Measurements from ENCODE around the gene ZDHHC6. TPM values are rescaled to one million over a fixed set of nuclear protein-coding genes. Genes with fewer than 3 reads are reported as not detected.

ZDHHC6 gene
- polyA plus RNA-seq, 2 of the 4 experiments (the other 2 are of a cell fraction), result 37.2 to 57.0 TPM

DNA sequence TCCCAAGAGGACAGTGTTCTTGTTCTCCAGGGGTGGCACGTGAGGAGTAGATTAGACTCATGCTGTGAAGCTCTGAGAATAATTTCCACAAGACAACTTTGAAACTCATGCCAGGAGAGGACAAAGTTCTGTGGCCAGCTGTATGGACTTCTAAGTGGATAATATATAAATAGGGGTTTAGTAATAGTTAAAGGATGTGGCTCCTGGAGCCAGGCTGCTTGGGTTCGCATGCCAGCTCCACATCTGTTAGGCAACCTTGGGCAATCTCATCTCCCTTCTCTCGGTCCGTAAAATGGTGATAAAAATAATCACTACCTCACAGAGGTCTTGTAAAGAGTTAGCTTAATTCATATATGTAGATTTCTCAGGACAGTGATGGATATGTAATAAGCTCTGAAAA is 37.0 kb downstream of the ZDHHC6 start (continued):
- TF ChIP-seq FOSL2 (IDR thresholded peaks at IDR 0.05) (no peak), FOSL2 (CRISPR knock-in tag; IDR thresholded peaks at IDR 0.05) (no peak), ZFP36 (IDR thresholded peaks at IDR 0.05; ENCODE audit: borderline replicate concordance, partially characterized antibody) (no peak), CBX2 (IDR thresholded peaks at IDR 0.05; ENCODE audit: borderline replicate concordance, low read depth) (no peak), PBX3 (IDR thresholded peaks at IDR 0.05) (no peak), TFCP2L1 (CRISPR knock-in tag; IDR thresholded peaks at IDR 0.05) (no peak)
- TF ChIP-seq, protein P1, sequence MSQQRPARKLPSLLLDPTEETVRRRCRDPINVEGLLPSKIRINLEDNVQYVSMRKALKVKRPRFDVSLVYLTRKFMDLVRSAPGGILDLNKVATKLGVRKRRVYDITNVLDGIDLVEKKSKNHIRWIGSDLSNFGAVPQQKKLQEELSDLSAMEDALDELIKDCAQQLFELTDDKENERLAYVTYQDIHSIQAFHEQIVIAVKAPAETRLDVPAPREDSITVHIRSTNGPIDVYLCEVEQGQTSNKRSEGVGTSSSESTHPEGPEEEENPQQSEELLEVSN (IDR thresholded peaks at IDR 0.05; ENCODE audit: borderline replicate concordance, low read depth), result no peak

GRCh38 chr10:112409299-112409698 is 37.4 kb downstream of the ZDHHC6 start:
- no peak for TF ChIP-seq RFX5 (IDR thresholded peaks at IDR 0.05)
- no peak for TF ChIP-seq GATA3 (IDR thresholded peaks at IDR 0.05; ENCODE audit: borderline replicate concordance)
- no peak for TF ChIP-seq CEBPB (IDR thresholded peaks at IDR 0.05)
- no peak for TF ChIP-seq USF2 (IDR thresholded peaks at IDR 0.05)
- no peak for TF ChIP-seq TFCP2L1 (CRISPR knock-in tag; IDR thresholded peaks at IDR 0.05)
- no peak for TF ChIP-seq SREBF2 (IDR thresholded peaks at IDR 0.05)
- no peak for TF ChIP-seq MYC (IDR thresholded peaks at IDR 0.05; ENCODE audit: borderline replicate concordance, low read length)
- no peak for TF ChIP-seq MAZ (IDR thresholded peaks at IDR 0.05; ENCODE audit: borderline replicate concordance, low read depth, low read length)
- TF ChIP-seq HOXB13 (CRISPR knock-in tag; IDR thresholded peaks at IDR 0.05; ENCODE audit: low read depth), result no peak
- TF ChIP-seq PHF8 (IDR thresholded peaks at IDR 0.05; ENCODE audit: borderline replicate concordance, low read depth), result no peak
- TF ChIP-seq EP300 (IDR thresholded peaks at IDR 0.05), result no peak
- TF ChIP-seq FOXS1 (CRISPR knock-in tag; IDR thresholded peaks at IDR 0.05), result no peak
- no peak for TF ChIP-seq ELK1 (IDR thresholded peaks at IDR 0.05; ENCODE audit: low read depth, low read length)
- no peak for TF ChIP-seq JUN (IDR thresholded peaks at IDR 0.05)
- TF ChIP-seq JUNB (IDR thresholded peaks at IDR 0.05), result no peak
- TF ChIP-seq FOSB (CRISPR knock-in tag; IDR thresholded peaks at IDR 0.05), result no peak
- TF ChIP-seq KDM5A (IDR thresholded peaks at IDR 0.05), result no peak
- TF ChIP-seq ATOH8 (CRISPR knock-in tag; IDR thresholded peaks at IDR 0.05; ENCODE audit: low read depth), result no peak
- TF ChIP-seq, protein P2, sequence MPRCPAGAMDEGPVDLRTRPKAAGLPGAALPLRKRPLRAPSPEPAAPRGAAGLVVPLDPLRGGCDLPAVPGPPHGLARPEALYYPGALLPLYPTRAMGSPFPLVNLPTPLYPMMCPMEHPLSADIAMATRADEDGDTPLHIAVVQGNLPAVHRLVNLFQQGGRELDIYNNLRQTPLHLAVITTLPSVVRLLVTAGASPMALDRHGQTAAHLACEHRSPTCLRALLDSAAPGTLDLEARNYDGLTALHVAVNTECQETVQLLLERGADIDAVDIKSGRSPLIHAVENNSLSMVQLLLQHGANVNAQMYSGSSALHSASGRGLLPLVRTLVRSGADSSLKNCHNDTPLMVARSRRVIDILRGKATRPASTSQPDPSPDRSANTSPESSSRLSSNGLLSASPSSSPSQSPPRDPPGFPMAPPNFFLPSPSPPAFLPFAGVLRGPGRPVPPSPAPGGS (IDR thresholded peaks at IDR 0.05), result no peak
- ATAC-seq, result no peak
- ChIA-PET CTCF (interaction anchor here (0.9 to 1.0 kb wide), 2 partner anchors 25 to 26 kb away, joined by 3 to 4 read pairs; no protein-coding TSS in a partner anchor), POLR2A (no interaction called here)
- Histone ChIP-seq H3K4me2 (no peak overlapping the region), H3K27ac (no peak overlapping the region), H3K4me3 (no peak overlapping the region), H3K9me3 (no peaks in the 10 kb centered on the region), H3K4me1 (no peaks in the 10 kb centered on the region)
- no peak for DNase-seq (ENCODE audit: low read depth in 1 of 2, low spot score in 1 of 2)
- 13% methylated on average over 2 of the region's 2 CpGs for WGBS (ENCODE audit: missing lambda C conversion rate)
- FAIRE-seq, result no peak
